GM23338 (cell line): ENCODE results near the gene PCMT1. TPM values are rescaled to one million over a fixed set of nuclear protein-coding genes. Genes with fewer than 3 reads are reported as not detected.

ENCODE experiments used
- ATAC-seq: fragments of 200-7000 bp; cut with Tn5 transposase; 3 replicates; pipeline ENCODE4 v1.9.1; 2020
- DNase-seq: peaks from one replicate; pipeline ENCODE4 v3.0.0-alpha.2; 2015; ENCODE audit warnings: low spot score
- H2AFZ ChIP-seq: fragments of 200-600 bp; sonication (generic); 2 replicates; pipeline ENCODE4 v1.8.0; 2016; ENCODE audit warnings: antibody characterized with exemption, mild to moderate bottlenecking, moderate library complexity
- H3F3A ChIP-seq: fragments of 200-600 bp; sonication (generic); replicated peaks from 2 replicates; pipeline ENCODE4 v1.8.0; 2017; ENCODE audit warnings: antibody characterized with exemption, mixed run types, low read depth
- H3K27ac ChIP-seq: fragments of 200-600 bp; sonication (generic); 2 replicates; pipeline ENCODE4 v1.6.1; 2016; ENCODE audit warnings: low read depth
- H3K27me3 ChIP-seq: fragments of 200-600 bp; sonication (generic); 2 replicates; pipeline ENCODE4 v1.8.0; 2016; ENCODE audit warnings: mild to moderate bottlenecking, mixed run types, moderate library complexity; ENCODE audit not compliant: insufficient read depth
- H3K36me3 ChIP-seq: fragments of 200-600 bp; sonication (generic); 2 replicates; pipeline ENCODE4 v1.8.0; 2016; ENCODE audit warnings: mild to moderate bottlenecking; ENCODE audit not compliant: insufficient read depth
- H3K4me1 ChIP-seq: fragments of 200-600 bp; sonication (generic); 2 replicates; pipeline ENCODE4 v1.8.0; 2016; ENCODE audit warnings: mild to moderate bottlenecking, moderate library complexity; ENCODE audit not compliant: insufficient read depth
- H3K4me2 ChIP-seq: fragments of 200-600 bp; sonication (generic); 2 replicates; pipeline ENCODE4 v1.7.1; 2017; ENCODE audit warnings: mixed run types
- H3K4me3 ChIP-seq: fragments of 200-600 bp; sonication (generic); 2 replicates; pipeline ENCODE4 v1.6.1; 2016; ENCODE audit warnings: mixed run types
- H3K79me2 ChIP-seq: fragments of 200-600 bp; sonication (generic); replicated peaks from 2 replicates; pipeline ENCODE4 v1.8.0; 2017; ENCODE audit warnings: mild to moderate bottlenecking; ENCODE audit not compliant: insufficient read depth
- H3K9me2 ChIP-seq: fragments of 200-600 bp; sonication (generic); 2 replicates; pipeline ENCODE4 v1.8.0; 2017; ENCODE audit not compliant: insufficient read depth
- H4K20me1 ChIP-seq: fragments of 200-600 bp; sonication (generic); replicated peaks from 2 replicates; pipeline ENCODE4 v1.8.0; 2017; ENCODE audit warnings: mild to moderate bottlenecking; ENCODE audit not compliant: insufficient read depth
- H3K27ac Mint-ChIP-seq: 2 replicates; pipeline ENCODE4 v1.8.0; 2020; ENCODE audit warnings: inconsistent platforms, mild to moderate bottlenecking, moderate library complexity, mixed read lengths
- H3K27me3 Mint-ChIP-seq: 3 replicates; pipeline ENCODE4 v1.8.0; 2022; ENCODE audit warnings: low read depth, mild to moderate bottlenecking, moderate library complexity, mixed read lengths, inconsistent platforms; ENCODE audit not compliant: insufficient read depth, poor library complexity
- H3K36me3 Mint-ChIP-seq: 3 replicates; pipeline ENCODE4 v1.8.0; 2021; ENCODE audit warnings: low read depth, mild to moderate bottlenecking, inconsistent platforms, moderate library complexity, mixed read lengths
- H3K4me1 Mint-ChIP-seq: 3 replicates; pipeline ENCODE4 v1.8.0; 2020; ENCODE audit warnings: mild to moderate bottlenecking, inconsistent platforms, mixed read lengths
- H3K4me3 Mint-ChIP-seq: 3 replicates; pipeline ENCODE4 v1.8.0; 2021; ENCODE audit warnings: moderate library complexity, mild to moderate bottlenecking, inconsistent platforms, mixed read lengths
- H3K9me3 Mint-ChIP-seq: 3 replicates; pipeline ENCODE4 v1.8.0; 2020; ENCODE audit warnings: moderate library complexity, mild to moderate bottlenecking, inconsistent platforms, mixed read lengths
- CREB1 ChIP-seq: fragments of 250-450 bp; sonication (Bioruptor Pico); IDR thresholded peaks from 2 replicates; pipeline ENCODE4 v1.5.0; 2020; ENCODE audit warnings: low read depth, mild to moderate bottlenecking, moderate library complexity
- CTCF ChIP-seq, 2 experiments: fragments of 200-600 bp in 1 of 2; sonication (generic) in 1 of 2; conservative IDR thresholded peaks; 2 replicates each; pipeline versions ENCODE4 v1.5.1 to v1.6.1; 2016 to 2017; ENCODE audit warnings: antibody characterized with exemption in 2 of 2, low read depth in 2 of 2, mild to moderate bottlenecking in 2 of 2, moderate library complexity in 1 of 2
- JUNB ChIP-seq: IDR thresholded peaks from one replicate; pipeline ENCODE4 v1.6.1; 2016; ENCODE audit warnings: antibody characterized with exemption; ENCODE audit not compliant: unreplicated experiment
- ZNF114 ChIP-seq: fragments of 250-450 bp; sonication (Bioruptor Pico); IDR thresholded peaks from 2 replicates; pipeline ENCODE4 v1.5.0; 2020; ENCODE audit warnings: mild to moderate bottlenecking, moderate library complexity
- ZNF331 ChIP-seq: fragments of 250-450 bp; sonication (Bioruptor Pico); IDR thresholded peaks from 2 replicates; pipeline ENCODE4 v1.5.0; 2020; ENCODE audit warnings: low read depth, mild to moderate bottlenecking, moderate library complexity
- ZNF462 ChIP-seq: fragments of 250-450 bp; sonication (Bioruptor Pico); IDR thresholded peaks from 2 replicates; pipeline ENCODE4 v1.5.0; 2020; ENCODE audit warnings: mild to moderate bottlenecking, moderate library complexity
- polyA plus RNA-seq: library from polyadenylated mRNA; unstranded; fragments of >200 nt; fragmentation: Nextera tagmentation; extraction: Ambion mirVana; gene quantifications from 2 replicates; pipeline ENCODE4 v1.2.1, GENCODE V29; 2016
- total RNA-seq: library from RNA; depleted of rRNA; stranded (reverse); fragments of >200 nt; shearing (Covaris generic); gene quantifications from 2 replicates; pipeline ENCODE4 v1.2.3, GENCODE V29; 2014

PCMT1 gene
- total and polyA plus RNA-seq, 2 experiments from 2014 or later: 87.6 to 168 TPM

- no peaks in the 10 kb centered on the region for H3K4me1 ChIP-seq
- Mint-ChIP-seq H3K9me3 (no peaks in the 10 kb centered on the region), H3K4me3 (no peak overlapping the region), H3K27ac (no peak overlapping the region), H3K36me3 (peaks cover 32% of the 10 kb centered on the region; the same call in 2 of the 3 replicates), H3K27me3 (peaks cover 1% of the 10 kb centered on the region), H3K4me1 (no peaks in the 10 kb centered on the region)
- peaks cover 19% of the 10 kb centered on the region; the same call in 1 of the 2 replicates for H3K36me3 ChIP-seq
- peaks cover 6% of the 10 kb centered on the region for H3F3A ChIP-seq
- ATAC-seq (peak; percentile 86), DNase-seq (peak; percentile 70)
- no peak for TF ChIP-seq ZNF114 (CRISPR knock-in tag)
- no peak for TF ChIP-seq ZNF331 (CRISPR knock-in tag)
- TF ChIP-seq ZNF462: no peak
- no peak for TF ChIP-seq JUNB
- TF ChIP-seq CREB1 (CRISPR knock-in tag): no peak
- peak; percentile 79 to 82 for TF ChIP-seq CTCF (conservative IDR thresholded peaks at IDR 0.05; ENCODE audit: low read depth in 2 of 2)
- no peaks in the 10 kb centered on the region for H3K79me2 ChIP-seq
- no peak overlapping the region for H3K4me2 ChIP-seq
- no peaks in the 10 kb centered on the region; the same call in 1 of the 2 replicates for H4K20me1 ChIP-seq
- no peak overlapping the region for H2AFZ ChIP-seq
- no peaks in the 10 kb centered on the region for H3K9me2 ChIP-seq
- no peak overlapping the region for H3K27ac ChIP-seq
- no peaks in the 10 kb centered on the region for H3K27me3 ChIP-seq
- H3K4me3 ChIP-seq: no peak overlapping the region
Measured at GRCh38 chr6:149723771-149724417, 25.6 kb upstream of the PCMT1 start.
